HG03460 (cell line): ENCODE measurements around the gene SPATA31D1.
"Not testable (repeated sequence)": the region's sequence is repeated elsewhere in the genome, so short reads cannot be mapped to it uniquely, and the experiment has no call there.

Experiments
- ATAC-seq: cut with Tn5 transposase; IDR thresholded peaks from one replicate; pipeline ENCODE4 v1.9.1; 2021; ENCODE audit not compliant: unreplicated experiment

Gene SPATA31D1

GRCh38 chr9:81988472-81988871 lies at the start of gene SPATA31D1:
SPATA31D1 (plus strand) TSS chr9:81988772; CDS start chr9:81988819, 47 bp downstream.
- ATAC-seq = not testable (repeated sequence)

GRCh38 chr9:81943393-81943792 lies 45.2 kb upstream of the SPATA31D1 start, which contains the start of gene SPATA31D3:
SPATA31D3 (plus strand) TSS chr9:81943500; CDS start chr9:81943586, 86 bp downstream.
- ATAC-seq = not testable (repeated sequence)

GRCh38 chr9:81948650-81949049 lies 39.9 kb upstream of the SPATA31D1 start:
- not testable (repeated sequence) for ATAC-seq

GRCh38 chr9:81953096-81953495 lies 35.5 kb upstream of the SPATA31D1 start:
- no peak for ATAC-seq

GRCh38 chr9:81955625-81956024 lies 32.9 kb upstream of the SPATA31D1 start:
- ATAC-seq = no peak

- no peak for ATAC-seq
Measured at GRCh38 chr9:81964218-81965171, 24.1 kb upstream of the SPATA31D1 start.

- ATAC-seq = no peak
Measured at GRCh38 chr9:81968026-81968425, 20.5 kb upstream of the SPATA31D1 start.

GRCh38 chr9:81969971-81970370 lies 18.6 kb upstream of the SPATA31D1 start:
- no peak for ATAC-seq

GRCh38 chr9:81971727-81972126 lies 16.8 kb upstream of the SPATA31D1 start:
- ATAC-seq = no peak

GRCh38 chr9:81974764-81975163 lies 13.8 kb upstream of the SPATA31D1 start:
- no peak for ATAC-seq

- ATAC-seq = no peak
Measured at GRCh38 chr9:81976351-81976750, 12.2 kb upstream of the SPATA31D1 start.

- no peak for ATAC-seq
Measured at GRCh38 chr9:81979196-81979595, 9.4 kb upstream of the SPATA31D1 start.

- ATAC-seq = no peak
Measured at GRCh38 chr9:81980568-81980967, 8.0 kb upstream of the SPATA31D1 start.

GRCh38 chr9:81981883-81982282 lies 6.7 kb upstream of the SPATA31D1 start:
- no peak for ATAC-seq

GRCh38 chr9:81984928-81985327 lies 3.6 kb upstream of the SPATA31D1 start:
- ATAC-seq = no peak

- no peak for ATAC-seq
Measured at GRCh38 chr9:81986051-81986450, 2.5 kb upstream of the SPATA31D1 start.

- no peak for ATAC-seq
Measured at GRCh38 chr9:81989700-81990099, 1.1 kb downstream of the SPATA31D1 start.

GRCh38 chr9:81993656-81994055 lies 5.1 kb downstream of the SPATA31D1 start:
- ATAC-seq = no peak

GRCh38 chr9:81999806-82000205 lies 11.2 kb downstream of the SPATA31D1 start:
- no peak for ATAC-seq

- ATAC-seq = no peak
Measured at GRCh38 chr9:82010711-82011110, 22.1 kb downstream of the SPATA31D1 start.

GRCh38 chr9:82011133-82011532 lies 22.6 kb downstream of the SPATA31D1 start:
- ATAC-seq = no peak

- no peak for ATAC-seq
Measured at GRCh38 chr9:82012276-82012675, 23.7 kb downstream of the SPATA31D1 start.
